ENCODE data around the gene TIMM17B. TPM values are rescaled to one million over a fixed set of nuclear protein-coding genes. Genes with fewer than 3 reads are reported as not detected.

TIMM17B gene
- total and polyA plus RNA-seq, 2 of the 8 experiments (the other 6 are each of a cell fraction or from before 2014, with no cell fraction given), result 77.8 to 246 TPM

GRCh38 chrX:48897157-48897624 is 377 bp downstream of the TIMM17B start:
- Histone ChIP-seq H2BK20ac (ENCODE audit: low read length) (no peak overlapping the region), H3K79me2 (ENCODE audit: control insufficient read depth in 1 of 2, insufficient read depth in 2 of 2, low read length in 2 of 2) (peaks cover 0 to 24% of the 10 kb centered on the region in 2 experiments; a peak in 2 of 4 replicates), H4K5ac (ENCODE audit: insufficient read length, low read depth, low read length) (peak overlapping the region; percentile 5), H3K36me3 (ENCODE audit: control insufficient read depth in 2 of 4, insufficient read depth in 4 of 4, low read length in 3 of 4) (peaks cover 6 to 19% (median 13%) of the 10 kb centered on the region in 4 experiments; a peak in 6 of 8 replicates), H3K23me2 (ENCODE audit: low read depth, low read length) (peaks cover 5% of the 10 kb centered on the region), H2AFZ (ENCODE audit: low read length) (no peak overlapping the region), H4K91ac (replicated peaks; ENCODE audit: insufficient read length, low read length) (peak overlapping the region; percentile 37), H3K56ac (replicated peaks; ENCODE audit: insufficient read length, low read depth, low read length) (peak overlapping the region; percentile 3), H2BK15ac (ENCODE audit: low read length) (no peak overlapping the region), H3K27me3 (replicated peaks in 1 of 4; ENCODE audit: control insufficient read depth in 3 of 4, extremely low read depth in 1 of 4, insufficient read depth in 3 of 4, low read length in 3 of 4) (no peaks in the 10 kb centered on the region), H3K18ac (ENCODE audit: extremely low read depth, low read length) (peak overlapping the region; percentile 7), H3K4ac (replicated peaks; ENCODE audit: insufficient read length, low read depth, low read length) (peak overlapping the region; percentile 1), H3K9ac (replicated peaks in 1 of 4; ENCODE audit: extremely low read depth in 1 of 4, low read depth in 3 of 4, low read length in 3 of 4) (peak overlapping the region; percentile 34 to 94 (median 86)), H2BK12ac (ENCODE audit: low read depth, low read length) (no peak overlapping the region), H2BK120ac (replicated peaks; ENCODE audit: low read depth, low read length) (no peak overlapping the region), H2AK5ac (ENCODE audit: low read depth, low read length) (no peak overlapping the region), H3K4me1 (replicated peaks in 1 of 4; ENCODE audit: control insufficient read depth in 3 of 4, insufficient read depth in 4 of 4, low read length in 3 of 4) (peaks cover 0 to 3% (median 2%) of the 10 kb centered on the region in 4 experiments; a peak in 3 of 7 replicates), H3K79me1 (ENCODE audit: low read depth, low read length) (no peaks in the 10 kb centered on the region; the same call in 1 of the 2 replicates), H3K4me3 (ENCODE audit: extremely low read depth in 1 of 4, insufficient read depth in 2 of 4, low read depth in 3 of 4, low read length in 4 of 4) (peak overlapping the region; percentile 78 to 94 (median 82)), H3K9me3 (ENCODE audit: insufficient read depth in 2 of 2, low read depth in 1 of 2, low read length in 1 of 2) (no peaks in the 10 kb centered on the region), H4K20me1 (replicated peaks in 1 of 2; ENCODE audit: control insufficient read depth in 1 of 2, insufficient read depth in 2 of 2, low read length in 2 of 2) (peaks cover 7 to 8% of the 10 kb centered on the region in 2 experiments), H3K14ac (ENCODE audit: insufficient read length) (no peak overlapping the region), H4K8ac (ENCODE audit: extremely low read depth, insufficient read depth, low read length) (peak overlapping the region; percentile 90; the same call in 1 of the 2 replicates), H3K4me2 (ENCODE audit: insufficient read depth in 1 of 2, low read depth in 2 of 2, low read length in 2 of 2) (peak overlapping the region; percentile 85 to 94), H3K23ac (ENCODE audit: insufficient read length) (no peak overlapping the region), H2BK5ac (ENCODE audit: low read depth, low read length) (peak overlapping the region; percentile 96), H3K27ac (ENCODE audit: low read depth, low read length) (peak overlapping the region; percentile 95)
- FAIRE-seq, result no peak
- ChIA-PET POLR2A (ENCODE audit: partially characterized antibody) (interaction anchor here (0.7 to 4.7 kb wide), 24 partner anchors 9 to 243 kb away, joined by 3 to 49 read pairs (median 6); partner anchors contain the start of genes KCND1, PCSK1N and SLC35A2), CTCF (ENCODE audit: partially characterized antibody) (interaction anchor here (1.3 kb wide), 2 partner anchors 12 to 40 kb away, joined by 4 to 6 read pairs; no protein-coding TSS in a partner anchor)
- WGBS, 2 experiments (ENCODE audit: extremely low coverage in 1 of 2, insufficient coverage in 1 of 2, insufficient read length in 1 of 2, insufficient replicate concordance in 2 of 2, low coverage in 1 of 2, low lambda C conversion rate in 2 of 2, missing lambda C conversion rate in 1 of 2), result 0% methylated on average over 11 of the region's 38 CpGs; no CpG with 5 or more reads in 1 of the 2 experiments
- no peak for TF ChIP-seq TBP (IDR thresholded peaks at IDR 0.05; ENCODE audit: low read depth, low read length)
- TF ChIP-seq POLR2AphosphoS5 (IDR thresholded peaks at IDR 0.05; ENCODE audit: low read depth, low read length), result 0 out of 2 replicates have a peak, but pooled peaks have one; percentile 13
- peak; percentile 60 for TF ChIP-seq CREB1 (IDR thresholded peaks at IDR 0.05)
- peak; percentile 47 for TF ChIP-seq ASH2L (IDR thresholded peaks at IDR 0.05; ENCODE audit: low read length)
- TF ChIP-seq CHD1 (IDR thresholded peaks at IDR 0.05; ENCODE audit: low read depth, low read length), result peak; percentile 79
- no peak for TF ChIP-seq GTF2F1 (IDR thresholded peaks at IDR 0.05; ENCODE audit: borderline replicate concordance, low read depth, low read length)
- no peak for TF ChIP-seq KDM5A (IDR thresholded peaks at IDR 0.05; ENCODE audit: low read length)
- TF ChIP-seq CEBPB (IDR thresholded peaks at IDR 0.05; ENCODE audit: low read depth, low read length), result no peak
- TF ChIP-seq SIN3A (conservative IDR thresholded peaks at IDR 0.05 in 1 of 2, IDR thresholded peaks at IDR 0.05 in 1 of 2; ENCODE audit: low read depth in 1 of 2, low read length in 2 of 2), result peak in 1 of 2 experiments; percentile 76; a peak in 2 of 4 replicates
- peak; percentile 25; the same call in 1 of the 2 replicates for TF ChIP-seq SIX5 (IDR thresholded peaks at IDR 0.05; ENCODE audit: low read depth, low read length)
- peak; percentile 73 for TF ChIP-seq JUND (IDR thresholded peaks at IDR 0.05; ENCODE audit: low read length)
- peak in 1 of 2 experiments; percentile 95; a peak in 2 of 3 replicates for TF ChIP-seq EP300 (IDR thresholded peaks at IDR 0.05; ENCODE audit: borderline replicate concordance in 1 of 2, low read depth in 2 of 2, low read length in 2 of 2)
- peak; percentile 45; the same call in 1 of the 2 replicates for TF ChIP-seq TAF1 (IDR thresholded peaks at IDR 0.05; ENCODE audit: low read depth, low read length)
- DNase-seq (ENCODE audit: low read depth in 1 of 2, low spot score in 2 of 2), result peak in 1 of 2 experiments; percentile 81
